AG08396 (cell line): ENCODE data around the gene P2RX4.
"Not testable (repeated sequence)": the region's sequence is repeated elsewhere in the genome, so short reads cannot be mapped to it uniquely, and the experiment has no call there.

ENCODE experiments used
- DNase-seq: peaks from one replicate; pipeline ENCODE4 v3.0.0; 2012; ENCODE audit warnings: low spot score, mixed read lengths

Gene P2RX4

GRCh38 chr12:121245031-121245430, 35.1 kb downstream of the P2RX4 start:
- no peak for DNase-seq

- no peak for DNase-seq
Measured at GRCh38 chr12:121245951-121246350, 36.0 kb downstream of the P2RX4 start.

- DNase-seq, result no peak
Measured at GRCh38 chr12:121246893-121247557, 37.1 kb downstream of the P2RX4 start.

GRCh38 chr12:121248622-121249021, 38.7 kb downstream of the P2RX4 start:
- DNase-seq, result no peak

- DNase-seq, result no peak
Measured at GRCh38 chr12:121250359-121250758, 40.4 kb downstream of the P2RX4 start.

GRCh38 chr12:121251838-121252237, 41.9 kb downstream of the P2RX4 start:
- no peak for DNase-seq

GRCh38 chr12:121252712-121253345, 42.9 kb downstream of the P2RX4 start:
- DNase-seq, result no peak

GRCh38 chr12:121253638-121254335, 43.9 kb downstream of the P2RX4 start:
- DNase-seq, result no peak

GRCh38 chr12:121255433-121255832, 45.5 kb downstream of the P2RX4 start:
- DNase-seq, result no peak

GRCh38 chr12:121257704-121258449, 47.9 kb downstream of the P2RX4 start:
- DNase-seq, result not testable (repeated sequence)

GRCh38 chr12:121259074-121259473, 49.1 kb downstream of the P2RX4 start:
- DNase-seq, result no peak

- DNase-seq, result no peak
Measured at GRCh38 chr12:121260091-121260490, 50.2 kb downstream of the P2RX4 start.

GRCh38 chr12:121261398-121261797, 51.5 kb downstream of the P2RX4 start:
- no peak for DNase-seq

GRCh38 chr12:121263206-121263935, 53.4 kb downstream of the P2RX4 start:
- DNase-seq, result no peak

GRCh38 chr12:121264135-121264534, 54.2 kb downstream of the P2RX4 start:
- DNase-seq, result no peak

GRCh38 chr12:121264951-121265515, 55.1 kb downstream of the P2RX4 start:
- DNase-seq, result no peak

GRCh38 chr12:121267822-121268221, 57.9 kb downstream of the P2RX4 start:
- no peak for DNase-seq

GRCh38 chr12:121273364-121273896, 63.5 kb downstream of the P2RX4 start:
- DNase-seq, result no peak

- DNase-seq, result no peak
Measured at GRCh38 chr12:121274036-121274763, 64.3 kb downstream of the P2RX4 start.

GRCh38 chr12:121277374-121277759, 67.4 kb downstream of the P2RX4 start:
- no peak for DNase-seq
